ENCODE results near the gene ZNF827.

ZNF827 gene

DNA sequence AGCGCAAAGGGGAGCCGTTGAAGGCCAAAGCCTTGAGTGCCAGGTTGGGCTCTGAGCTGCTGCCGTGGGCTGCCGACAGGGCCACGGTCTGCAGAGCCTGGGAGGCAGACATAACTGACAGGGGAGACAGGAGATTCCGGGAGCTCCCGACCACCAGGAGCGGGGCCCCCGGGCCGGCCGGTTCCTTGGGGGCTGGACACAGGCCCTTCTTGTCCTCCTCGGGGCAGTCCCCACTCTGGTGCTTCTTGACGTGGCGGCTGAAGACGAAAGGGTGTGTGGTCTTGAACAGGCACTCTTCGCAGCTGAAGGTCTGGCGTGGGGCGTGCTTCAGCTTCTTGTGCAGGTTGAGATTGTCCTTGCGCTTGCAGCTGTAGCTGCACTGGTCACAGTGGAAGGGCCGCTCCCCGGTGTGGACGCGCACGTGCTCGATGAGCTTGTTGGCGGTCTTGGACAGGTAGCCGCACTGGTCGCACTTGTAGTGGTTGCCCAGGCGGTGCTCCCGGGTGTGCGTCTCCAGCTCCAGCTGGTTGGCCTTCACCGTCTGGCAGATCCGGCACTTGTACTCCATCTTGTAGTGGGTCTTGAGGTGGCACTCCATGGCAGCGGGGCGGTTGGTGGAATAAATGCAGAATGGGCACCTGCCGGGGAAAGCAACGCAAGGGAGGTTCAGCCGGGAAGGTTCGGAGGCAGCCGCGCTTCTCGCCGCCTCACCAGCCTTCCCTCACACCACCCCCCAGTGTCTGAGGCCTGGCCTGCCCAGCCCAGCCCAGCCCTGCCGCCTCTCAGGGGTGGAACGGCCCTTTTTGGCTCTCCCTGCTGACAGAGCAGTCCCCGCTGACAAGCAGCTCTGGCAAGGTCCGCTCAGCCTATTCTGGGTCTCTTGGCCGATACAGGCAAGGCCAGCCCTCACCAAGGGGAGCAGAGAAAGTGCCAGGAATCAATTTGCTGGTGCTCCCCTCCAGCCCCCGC lies 177.4 kb downstream of the ZNF827 start:
- TF ChIP-seq, protein P1, sequence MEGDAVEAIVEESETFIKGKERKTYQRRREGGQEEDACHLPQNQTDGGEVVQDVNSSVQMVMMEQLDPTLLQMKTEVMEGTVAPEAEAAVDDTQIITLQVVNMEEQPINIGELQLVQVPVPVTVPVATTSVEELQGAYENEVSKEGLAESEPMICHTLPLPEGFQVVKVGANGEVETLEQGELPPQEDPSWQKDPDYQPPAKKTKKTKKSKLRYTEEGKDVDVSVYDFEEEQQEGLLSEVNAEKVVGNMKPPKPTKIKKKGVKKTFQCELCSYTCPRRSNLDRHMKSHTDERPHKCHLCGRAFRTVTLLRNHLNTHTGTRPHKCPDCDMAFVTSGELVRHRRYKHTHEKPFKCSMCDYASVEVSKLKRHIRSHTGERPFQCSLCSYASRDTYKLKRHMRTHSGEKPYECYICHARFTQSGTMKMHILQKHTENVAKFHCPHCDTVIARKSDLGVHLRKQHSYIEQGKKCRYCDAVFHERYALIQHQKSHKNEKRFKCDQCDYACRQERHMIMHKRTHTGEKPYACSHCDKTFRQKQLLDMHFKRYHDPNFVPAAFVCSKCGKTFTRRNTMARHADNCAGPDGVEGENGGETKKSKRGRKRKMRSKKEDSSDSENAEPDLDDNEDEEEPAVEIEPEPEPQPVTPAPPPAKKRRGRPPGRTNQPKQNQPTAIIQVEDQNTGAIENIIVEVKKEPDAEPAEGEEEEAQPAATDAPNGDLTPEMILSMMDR (conservative IDR thresholded peaks at IDR 0.05) = no peak
- TF ChIP-seq ZFX (IDR thresholded peaks at IDR 0.05) = no peak
- H3K27ac ChIP-seq = no peak overlapping the region

GRCh38 chr4:145760176-145760575 lies 178.4 kb downstream of the ZNF827 start:
- H3K27ac ChIP-seq = no peak overlapping the region
- TF ChIP-seq ZFX (IDR thresholded peaks at IDR 0.05) = no peak
- TF ChIP-seq, protein P1 (conservative IDR thresholded peaks at IDR 0.05) = no peak

- no peak overlapping the region for H3K27ac ChIP-seq
- TF ChIP-seq, protein P1 (conservative IDR thresholded peaks at IDR 0.05) = no peak
- no peak for TF ChIP-seq ZFX (IDR thresholded peaks at IDR 0.05)
Observed at GRCh38 chr4:145757188-145757587, 181.4 kb downstream of the ZNF827 start.

GRCh38 chr4:145756244-145756643 lies 182.4 kb downstream of the ZNF827 start:
- no peak for TF ChIP-seq ZFX (IDR thresholded peaks at IDR 0.05)
- TF ChIP-seq, protein P1 (conservative IDR thresholded peaks at IDR 0.05) = no peak
- H3K27ac ChIP-seq = no peak overlapping the region

DNA sequence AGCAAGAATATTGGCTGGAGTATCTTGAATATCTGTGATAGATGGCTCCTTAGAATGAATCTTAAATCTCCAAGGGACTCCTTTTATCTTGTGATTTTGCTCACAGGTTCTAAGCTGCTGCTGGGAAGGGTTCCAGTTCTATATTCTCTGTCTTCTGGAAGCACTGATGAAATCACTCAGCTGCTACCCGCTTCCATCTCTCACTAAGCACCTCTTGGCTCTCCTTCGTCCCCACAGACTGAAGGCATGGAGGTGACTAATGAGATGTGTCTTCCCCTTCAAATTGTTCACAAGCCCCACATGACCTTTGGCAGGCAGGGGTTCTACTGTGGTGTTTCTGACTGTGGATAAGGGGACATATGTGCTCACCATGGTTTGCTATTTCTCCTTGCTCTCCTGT lies 182.8 kb downstream of the ZNF827 start:
- no peak for TF ChIP-seq ZFX (IDR thresholded peaks at IDR 0.05)
- TF ChIP-seq, protein P1 (conservative IDR thresholded peaks at IDR 0.05) = no peak
- H3K27ac ChIP-seq = no peak overlapping the region

DNA sequence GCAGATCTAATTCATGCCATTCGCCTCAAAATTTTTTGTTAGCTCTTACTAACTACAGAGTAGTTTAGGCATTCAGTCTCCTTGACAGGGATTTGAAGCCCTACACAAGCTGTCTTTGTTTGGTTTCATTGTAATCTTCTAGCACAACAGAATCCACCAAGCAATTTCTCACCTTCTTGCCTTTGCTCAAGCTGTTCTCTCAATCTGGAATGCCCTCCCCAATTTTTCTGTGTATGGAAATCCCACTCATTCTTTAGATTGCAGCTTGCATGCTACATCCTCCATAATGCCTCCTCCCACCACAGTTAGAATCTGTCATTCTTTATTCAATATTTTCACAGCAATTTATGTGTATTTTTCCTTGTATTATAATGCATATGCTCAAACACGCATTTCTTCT lies 195.0 kb downstream of the ZNF827 start:
- no peak overlapping the region for H3K27ac ChIP-seq
- no peak for TF ChIP-seq ZFX (IDR thresholded peaks at IDR 0.05)
- TF ChIP-seq, protein P1 (conservative IDR thresholded peaks at IDR 0.05) = no peak

- no peak overlapping the region for H3K27ac ChIP-seq
- TF ChIP-seq, protein P1 (conservative IDR thresholded peaks at IDR 0.05) = no peak
- no peak for TF ChIP-seq ZFX (IDR thresholded peaks at IDR 0.05)
Observed at GRCh38 chr4:145740806-145741205, 197.8 kb downstream of the ZNF827 start.
